Measurements from ENCODE around the gene ANKRD30A.
"Not testable (repeated sequence)": the region's sequence is repeated elsewhere in the genome, so short reads cannot be mapped to it uniquely, and the experiment has no call there.

Gene ANKRD30A

DNA sequence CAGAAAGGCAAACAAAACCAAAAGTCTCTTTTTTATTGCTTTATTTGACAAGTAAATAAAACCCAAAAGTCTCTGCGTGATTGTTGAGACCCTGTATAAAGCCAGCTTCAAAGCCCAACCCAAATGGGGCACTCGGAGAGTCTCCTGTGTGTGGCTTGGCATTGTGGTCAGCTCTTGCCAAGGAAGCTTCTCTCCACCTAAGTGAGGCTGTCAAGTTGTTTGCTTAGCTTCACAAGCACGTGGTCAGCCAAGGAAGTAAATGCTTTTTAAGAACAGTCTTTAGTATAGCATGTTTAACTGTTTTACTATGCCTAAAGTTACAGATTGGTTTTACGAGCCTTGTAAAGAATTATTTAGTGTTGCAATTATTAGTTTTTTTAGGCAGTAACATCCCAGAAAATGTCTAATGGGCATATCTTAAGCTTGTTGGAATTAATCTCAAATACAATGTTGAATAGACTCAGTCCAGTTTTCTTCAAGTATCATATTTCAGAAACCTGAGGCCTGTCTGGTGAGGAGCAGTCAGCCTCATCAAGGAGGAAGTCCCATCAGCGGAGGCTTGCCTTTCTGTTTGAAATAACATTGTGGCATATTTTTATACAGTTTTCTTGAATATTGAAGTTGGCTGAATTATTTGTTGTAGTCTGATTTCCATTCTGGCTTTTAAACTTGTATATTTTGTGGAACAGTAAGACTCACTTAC lies 144.3 kb downstream of the ANKRD30A start:
- no peak for DNase-seq

- no peak for DNase-seq
These were observed 149.9 kb downstream of the ANKRD30A start for GRCh38 chr10:37275216-37275777.

DNA sequence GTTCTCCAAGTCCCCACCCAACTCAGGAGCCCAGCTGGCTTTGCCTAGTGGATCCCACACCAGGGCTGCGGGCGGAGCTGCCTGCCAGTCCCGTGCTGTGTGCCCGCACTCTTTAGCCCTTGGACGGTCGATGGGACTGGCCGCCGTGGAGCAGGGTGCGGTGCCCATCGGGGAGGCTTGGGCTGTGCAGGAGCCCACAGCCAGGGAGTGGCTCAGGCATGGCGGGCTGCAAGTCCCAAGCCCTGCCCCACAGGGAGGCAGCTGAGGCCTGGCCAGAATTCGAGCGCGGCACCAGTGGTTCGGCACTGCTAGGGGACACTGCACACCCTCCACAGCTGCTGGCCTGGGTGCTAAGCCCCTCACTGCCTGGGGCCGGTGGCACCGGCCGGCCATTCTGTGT lies 159.7 kb downstream of the ANKRD30A start:
- no peak for DNase-seq

DNA sequence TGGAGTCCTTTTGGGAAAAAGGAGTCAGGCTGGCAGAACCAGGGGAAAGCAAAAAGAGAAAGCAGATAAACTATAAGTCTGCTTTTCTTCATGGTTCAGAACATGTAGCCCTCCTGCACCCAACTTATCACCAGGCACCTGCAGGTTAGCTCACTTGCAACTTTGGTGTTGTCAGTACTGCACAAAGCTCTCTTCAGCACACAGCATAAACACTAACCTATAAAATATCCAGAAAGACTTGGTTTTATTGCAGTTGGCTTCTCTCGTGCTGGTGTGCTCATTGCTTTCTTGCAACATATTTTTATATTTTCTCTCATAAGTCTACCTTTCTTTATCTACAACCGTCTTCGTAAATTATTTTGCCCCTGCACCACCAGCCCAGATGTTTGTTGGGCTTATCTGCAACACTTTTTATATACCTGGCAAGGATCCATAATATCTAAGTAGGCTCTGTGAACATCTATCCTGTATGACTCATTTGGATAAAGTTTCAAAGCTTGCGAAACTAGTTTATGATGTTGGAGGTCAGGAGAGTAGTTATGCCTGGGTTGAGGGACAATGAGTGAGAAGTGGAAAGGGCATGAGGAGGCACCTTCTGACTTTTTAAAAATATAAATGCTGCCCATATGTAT lies 164.6 kb downstream of the ANKRD30A start:
- DNase-seq, result no peak

DNA sequence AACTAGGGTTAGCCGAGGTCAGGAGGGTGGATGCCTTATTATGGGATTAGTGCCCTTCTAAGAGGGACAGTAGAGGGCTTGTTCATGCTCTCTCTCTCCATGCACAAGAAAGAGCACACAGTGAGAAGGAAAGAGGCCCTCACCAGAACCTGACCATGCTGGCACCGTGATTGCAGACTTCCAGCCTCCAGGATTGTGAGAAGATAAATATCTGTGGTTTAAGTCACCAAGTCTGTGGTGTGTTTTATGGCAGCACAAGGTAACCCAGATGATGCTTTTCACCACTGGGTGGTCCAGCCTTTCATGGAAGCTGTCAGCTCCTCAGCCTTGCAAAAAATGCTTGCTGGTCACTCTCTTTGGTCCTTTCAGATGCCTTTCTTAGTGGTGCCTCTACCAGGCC lies 175.9 kb downstream of the ANKRD30A start:
- no peak for DNase-seq

DNA sequence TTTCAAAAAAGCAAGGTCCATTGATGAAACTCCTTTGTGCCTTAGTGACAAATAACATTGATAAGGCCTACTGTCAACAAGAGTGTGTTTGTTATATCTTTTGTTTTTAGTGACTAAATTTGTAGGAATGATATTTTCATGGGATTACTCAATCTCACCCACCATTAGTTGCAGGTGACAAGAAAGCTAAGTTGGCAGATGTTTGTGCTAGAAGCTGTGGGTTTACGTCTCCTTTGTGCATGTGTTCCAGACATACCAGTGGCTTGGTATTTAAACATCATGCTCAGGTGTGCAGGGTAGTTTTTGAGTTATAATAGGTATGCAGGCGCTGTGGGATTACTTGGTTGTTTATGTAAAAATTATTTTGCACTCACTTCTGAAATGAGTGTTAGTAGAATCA lies 178.6 kb downstream of the ANKRD30A start:
- no peak for DNase-seq

DNA sequence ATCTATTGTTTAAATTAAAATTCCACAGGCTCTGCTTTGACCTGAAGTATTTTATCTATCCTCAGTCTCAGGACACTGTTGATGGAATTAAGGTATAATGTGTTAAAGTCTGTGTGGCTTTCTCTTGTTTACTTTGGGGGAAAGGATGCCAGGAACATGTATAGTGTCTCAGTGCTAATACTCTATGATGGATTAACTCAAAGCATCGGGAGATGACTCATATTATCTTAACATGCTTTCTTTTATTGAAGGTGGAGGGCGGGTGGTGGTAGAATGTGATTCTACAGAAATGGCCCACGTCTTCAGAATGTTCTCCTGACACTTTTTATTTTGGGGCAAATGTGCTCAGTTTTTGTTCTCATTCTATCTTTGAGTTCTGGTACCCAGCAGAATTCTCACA lies 189.0 kb downstream of the ANKRD30A start:
- no peak for DNase-seq

DNA sequence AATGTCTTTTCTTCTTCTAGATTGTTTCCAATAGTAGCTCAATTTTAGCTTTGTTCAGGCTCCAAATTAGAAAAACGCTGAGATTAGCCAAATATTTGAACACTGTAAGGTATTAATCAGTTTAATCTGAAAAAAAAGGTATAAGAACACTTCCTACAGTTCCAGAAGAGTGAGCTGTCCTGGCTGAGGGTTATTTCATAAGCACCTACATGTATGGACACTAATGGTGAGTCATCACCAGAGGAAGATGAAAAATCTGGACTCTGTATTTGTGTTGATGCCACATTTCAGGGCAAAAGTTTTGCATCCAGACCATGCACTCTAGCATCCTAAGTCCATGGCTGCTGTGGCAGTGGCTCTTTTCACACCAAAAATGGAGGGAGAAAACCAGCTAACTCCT lies 189.5 kb downstream of the ANKRD30A start:
- DNase-seq, result no peak

GRCh38 chr10:37344413-37344812 lies 219.0 kb downstream of the ANKRD30A start:
- no peak for DNase-seq

- DNase-seq, result no peak
These were observed 254.6 kb downstream of the ANKRD30A start for GRCh38 chr10:37379991-37380390.

DNA sequence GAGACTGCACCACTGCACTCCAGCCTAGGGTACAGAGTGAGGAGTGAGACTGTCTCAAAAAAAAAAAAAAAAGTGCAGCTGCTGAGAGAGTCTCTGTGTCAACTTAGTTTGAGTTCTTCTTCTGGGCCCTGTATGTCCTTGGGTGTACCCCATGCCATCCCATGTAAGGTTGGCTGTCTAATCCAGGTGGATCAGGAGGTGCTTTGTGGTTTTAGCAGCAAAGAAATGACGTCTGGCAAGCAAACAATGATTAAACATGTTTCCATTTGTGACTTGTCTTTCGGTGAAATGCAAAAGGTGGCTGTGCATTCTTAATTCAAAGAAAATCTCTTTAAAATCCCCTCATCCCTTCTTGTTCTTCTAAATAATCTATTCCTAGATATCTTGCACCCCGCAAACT lies 255.9 kb downstream of the ANKRD30A start:
- DNase-seq, result no peak

DNA sequence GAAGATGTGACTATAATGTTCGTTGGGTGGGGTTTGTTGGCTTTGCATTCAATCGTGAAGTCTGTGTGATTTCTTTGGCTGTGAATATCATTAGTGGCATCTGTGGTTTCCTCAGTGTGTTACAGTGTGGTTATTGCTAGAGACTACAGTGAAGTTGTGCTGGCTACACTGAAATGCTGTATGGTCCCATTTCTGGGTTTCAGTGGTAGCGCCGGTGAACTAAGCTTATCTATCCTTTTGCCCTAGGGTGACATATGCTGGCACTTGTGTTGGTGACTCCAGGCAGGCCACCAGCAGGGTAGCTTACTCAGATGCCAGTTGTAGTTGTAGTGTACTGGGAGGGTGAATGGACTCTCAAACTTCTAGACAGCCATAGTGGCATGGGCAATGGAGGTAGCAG lies 259.5 kb downstream of the ANKRD30A start:
- DNase-seq, result no peak

- DNase-seq, result no peak
These were observed 265.5 kb downstream of the ANKRD30A start for GRCh38 chr10:37390926-37391325.

DNA sequence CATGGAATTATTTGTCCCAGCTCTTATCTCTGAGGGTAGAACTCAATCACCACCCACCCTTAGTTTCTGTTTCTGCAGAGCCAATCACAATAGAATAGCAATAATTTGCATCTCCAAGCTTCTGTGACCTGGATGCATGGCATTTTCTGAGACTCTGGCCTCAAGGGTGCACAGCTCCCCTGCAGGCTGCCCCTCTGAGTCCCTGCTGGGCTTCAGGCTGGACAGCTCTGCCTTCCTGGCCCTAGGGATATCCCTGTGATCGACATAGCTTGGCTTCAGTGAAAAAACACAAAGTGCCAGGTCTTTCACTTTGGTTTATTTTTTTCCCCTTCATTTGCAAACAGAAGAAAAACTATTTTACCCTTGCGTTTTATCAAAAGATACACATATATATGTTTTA lies 275.4 kb downstream of the ANKRD30A start:
- DNase-seq, result not testable (repeated sequence)

DNA sequence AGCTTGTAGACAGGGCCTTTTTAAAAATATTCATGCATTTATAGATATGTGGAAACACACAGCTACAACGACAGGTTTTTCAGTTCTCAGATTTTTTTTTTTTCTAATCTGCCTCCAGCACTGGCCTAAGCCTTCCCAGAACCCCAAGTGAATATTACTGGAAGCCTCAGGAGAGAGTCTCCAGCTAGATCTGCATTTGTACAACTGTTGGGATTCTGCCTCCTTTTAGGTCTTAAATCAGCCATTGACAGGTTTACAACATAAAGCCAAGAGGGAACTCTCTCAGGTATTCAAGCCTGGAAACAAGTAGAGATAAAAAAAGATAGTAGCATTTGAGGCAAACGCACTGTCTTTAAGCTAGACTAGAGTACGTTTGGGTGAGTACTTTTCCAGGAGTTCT lies 275.8 kb downstream of the ANKRD30A start:
- no peak for DNase-seq

- no peak for DNase-seq
These were observed 278.4 kb downstream of the ANKRD30A start for GRCh38 chr10:37403776-37404175.
